Trophoblast cell (in vitro differentiated cells and primary cell): ENCODE measurements around the gene SGCD.

ENCODE experiments used
- DNase-seq, 2 donors: peaks; one replicate each; pipeline ENCODE4 v3.0.0-alpha.2; 2016
- H2AFZ ChIP-seq: 2 replicates; pipeline ENCODE4 v1.6.1; 2013; ENCODE audit warnings: low read length, moderate library complexity, mild to moderate bottlenecking; ENCODE audit not compliant: insufficient read depth, poor library complexity
- H2AK5ac ChIP-seq: 2 replicates; pipeline ENCODE4 v1.6.1; 2013; ENCODE audit warnings: mild to moderate bottlenecking, low read length
- H2BK120ac ChIP-seq: 2 replicates; pipeline ENCODE4 v1.6.1; 2013; ENCODE audit warnings: low read length, mild to moderate bottlenecking, moderate library complexity; ENCODE audit not compliant: insufficient read depth, poor library complexity
- H2BK12ac ChIP-seq: 2 replicates; pipeline ENCODE4 v1.6.1; 2013; ENCODE audit warnings: mild to moderate bottlenecking, low read length, moderate library complexity
- H2BK5ac ChIP-seq: 2 replicates; pipeline ENCODE4 v1.6.1; 2013; ENCODE audit warnings: low read length, low read depth, moderate library complexity, mild to moderate bottlenecking; ENCODE audit not compliant: poor library complexity
- H3K14ac ChIP-seq: 2 replicates; pipeline ENCODE4 v1.6.1; 2013; ENCODE audit warnings: mild to moderate bottlenecking, low read length
- H3K18ac ChIP-seq: 2 replicates; pipeline ENCODE4 v1.6.1; 2013; ENCODE audit warnings: mild to moderate bottlenecking, low read length
- H3K23ac ChIP-seq: 2 replicates; pipeline ENCODE4 v1.6.1; 2013; ENCODE audit warnings: low read length
- H3K27ac ChIP-seq: 2 replicates; pipeline ENCODE4 v1.5.1; 2013; ENCODE audit warnings: low read depth, mild to moderate bottlenecking, inconsistent platforms, low read length, moderate library complexity
- H3K27me3 ChIP-seq: 2 replicates; pipeline ENCODE4 v1.6.1; 2013; ENCODE audit warnings: inconsistent platforms, mild to moderate bottlenecking, low read length, moderate library complexity; ENCODE audit not compliant: insufficient read depth
- H3K36me3 ChIP-seq, 2 experiments: 1 replicate in 1 of 2; 2 replicates in 1 of 2; pipeline ENCODE4 v1.6.1; 2013; ENCODE audit warnings: low read length in 2 of 2, mild to moderate bottlenecking in 2 of 2, moderate library complexity in 1 of 2; ENCODE audit not compliant: insufficient read depth in 2 of 2, control insufficient read depth in 1 of 2
- H3K4ac ChIP-seq: 2 replicates; pipeline ENCODE4 v1.6.1; 2013; ENCODE audit warnings: low read depth, mild to moderate bottlenecking, low read length, moderate library complexity
- H3K4me1 ChIP-seq, 2 experiments: 1 replicate in 1 of 2; 2 replicates in 1 of 2; pipeline ENCODE4 v1.6.1; 2013; ENCODE audit warnings: low read length in 2 of 2, mild to moderate bottlenecking in 2 of 2, moderate library complexity in 1 of 2; ENCODE audit not compliant: insufficient read depth in 2 of 2, control insufficient read depth in 1 of 2
- H3K4me2 ChIP-seq: 2 replicates; pipeline ENCODE4 v1.6.1; 2013; ENCODE audit warnings: inconsistent platforms, mild to moderate bottlenecking, low read length, moderate library complexity
- H3K4me3 ChIP-seq: 2 replicates; pipeline ENCODE4 v1.5.1; 2013; ENCODE audit warnings: mild to moderate bottlenecking, low read depth, low read length, inconsistent platforms
- H3K79me1 ChIP-seq: one replicate; pipeline ENCODE4 v1.6.1; 2013; ENCODE audit warnings: low read length
- H3K79me2 ChIP-seq: 2 replicates; pipeline ENCODE4 v1.6.1; 2013; ENCODE audit warnings: low read length, mild to moderate bottlenecking; ENCODE audit not compliant: control insufficient read depth, insufficient read depth, poor library complexity
- H3K9ac ChIP-seq: 2 replicates; pipeline ENCODE4 v1.6.1; 2013; ENCODE audit warnings: mild to moderate bottlenecking, low read length
- H3K9me3 ChIP-seq: 2 replicates; pipeline ENCODE4 v1.6.1; 2013; ENCODE audit warnings: low read depth, mild to moderate bottlenecking, control low read depth, inconsistent platforms, low read length; ENCODE audit not compliant: insufficient read depth
- H4K12ac ChIP-seq: 2 replicates; pipeline ENCODE4 v1.6.1; 2013; ENCODE audit warnings: low read depth, mild to moderate bottlenecking, low read length, moderate library complexity
- H4K8ac ChIP-seq: 2 replicates; pipeline ENCODE4 v1.6.1; 2013; ENCODE audit warnings: low read depth, mild to moderate bottlenecking, low read length, moderate library complexity
- H4K91ac ChIP-seq: one replicate; pipeline ENCODE4 v1.6.1; 2013; ENCODE audit warnings: low read depth, mild to moderate bottlenecking, low read length, moderate library complexity
- WGBS: extraction: QIAGEN DNeasy Blood & Tissue Kit; methylation state at CpG from one replicate; pipeline ENCODE4 v1.1.7; 2013; ENCODE audit warnings: missing lambda C conversion rate; ENCODE audit not compliant: insufficient read length, insufficient coverage; ENCODE audit errors: extremely low coverage; 5-methylcytosine and 5-hydroxymethylcytosine counted together

Gene SGCD

GRCh38 chr5:156799171-156799570 lies 472.2 kb downstream of the SGCD start:
- Histone ChIP-seq H2AK5ac (no peak overlapping the region), H3K18ac (no peak overlapping the region), H3K23ac (no peak overlapping the region), H3K4ac (no peak overlapping the region), H3K79me2 (no peaks in the 10 kb centered on the region), H2AFZ (no peak overlapping the region), H2BK5ac (no peak overlapping the region), H4K91ac (no peak overlapping the region), H3K9ac (no peak overlapping the region), H3K9me3 (no peaks in the 10 kb centered on the region), H2BK12ac (no peak overlapping the region), H3K79me1 (no peaks in the 10 kb centered on the region), H3K27ac (no peak overlapping the region), H3K4me3 (no peak overlapping the region), H3K36me3 (no peaks in the 10 kb centered on the region), H2BK120ac (no peak overlapping the region), H4K12ac (no peak overlapping the region), H3K4me1 (no peaks in the 10 kb centered on the region), H4K8ac (no peak overlapping the region), H3K4me2 (no peak overlapping the region), H3K27me3 (no peaks in the 10 kb centered on the region), H3K14ac (no peak overlapping the region)
- DNase-seq = no peak
- WGBS = no CpG with 5 or more reads among the region's 1 CpG

GRCh38 chr5:156800929-156801328 lies 474.0 kb downstream of the SGCD start:
- no peaks in the 10 kb centered on the region for H3K36me3 ChIP-seq
- H3K4me2 ChIP-seq = no peak overlapping the region
- no CpG with 5 or more reads among the region's 3 CpGs for WGBS
- H2AFZ ChIP-seq = no peak overlapping the region
- H2BK5ac ChIP-seq = no peak overlapping the region
- H2AK5ac ChIP-seq = no peak overlapping the region
- no peak overlapping the region for H3K9ac ChIP-seq
- no peak overlapping the region for H3K23ac ChIP-seq
- H4K91ac ChIP-seq = no peak overlapping the region
- H3K27me3 ChIP-seq = no peaks in the 10 kb centered on the region
- no peak overlapping the region for H3K18ac ChIP-seq
- H3K14ac ChIP-seq = no peak overlapping the region
- H2BK12ac ChIP-seq = no peak overlapping the region
- H3K4me1 ChIP-seq = no peaks in the 10 kb centered on the region
- H4K8ac ChIP-seq = no peak overlapping the region
- DNase-seq = no peak
- no peak overlapping the region for H3K4me3 ChIP-seq
- H3K79me1 ChIP-seq = no peaks in the 10 kb centered on the region
- H2BK120ac ChIP-seq = no peak overlapping the region
- H3K4ac ChIP-seq = no peak overlapping the region
- H4K12ac ChIP-seq = no peak overlapping the region
- no peak overlapping the region for H3K27ac ChIP-seq
- no peaks in the 10 kb centered on the region for H3K9me3 ChIP-seq
- H3K79me2 ChIP-seq = no peaks in the 10 kb centered on the region

GRCh38 chr5:156802501-156802900 lies 475.5 kb downstream of the SGCD start:
- Histone ChIP-seq H3K79me1 (no peaks in the 10 kb centered on the region), H3K9ac (no peak overlapping the region), H2BK12ac (no peak overlapping the region), H3K14ac (no peak overlapping the region), H4K91ac (no peak overlapping the region), H3K4me2 (no peak overlapping the region), H3K79me2 (no peaks in the 10 kb centered on the region), H3K9me3 (no peaks in the 10 kb centered on the region), H2BK5ac (no peak overlapping the region), H3K27ac (no peak overlapping the region), H4K8ac (no peak overlapping the region), H3K4me3 (no peak overlapping the region), H3K4ac (no peak overlapping the region), H3K27me3 (no peaks in the 10 kb centered on the region), H2AK5ac (no peak overlapping the region), H4K12ac (no peak overlapping the region), H3K36me3 (no peaks in the 10 kb centered on the region), H2BK120ac (no peak overlapping the region), H3K18ac (no peak overlapping the region), H3K23ac (no peak overlapping the region), H2AFZ (no peak overlapping the region), H3K4me1 (no peaks in the 10 kb centered on the region)
- peak; percentile 34 to 80 for DNase-seq
- WGBS = no CpG with 5 or more reads among the region's 5 CpGs

- Histone ChIP-seq H3K9me3 (no peaks in the 10 kb centered on the region), H3K36me3 (no peaks in the 10 kb centered on the region), H3K27ac (no peak overlapping the region), H4K8ac (no peak overlapping the region), H3K4me1 (no peaks in the 10 kb centered on the region), H2BK120ac (no peak overlapping the region), H3K23ac (no peak overlapping the region), H4K12ac (no peak overlapping the region), H3K79me1 (no peaks in the 10 kb centered on the region), H3K9ac (no peak overlapping the region), H3K18ac (no peak overlapping the region), H3K4me2 (no peak overlapping the region), H3K79me2 (no peaks in the 10 kb centered on the region), H3K14ac (no peak overlapping the region), H4K91ac (no peak overlapping the region), H2AFZ (no peak overlapping the region), H2AK5ac (no peak overlapping the region), H3K4ac (no peak overlapping the region), H3K27me3 (no peaks in the 10 kb centered on the region), H2BK5ac (no peak overlapping the region), H3K4me3 (no peak overlapping the region), H2BK12ac (no peak overlapping the region)
- WGBS = no CpG with 5 or more reads among the region's 2 CpGs
- no peak for DNase-seq
Measured at GRCh38 chr5:156803404-156803803, 476.4 kb downstream of the SGCD start.
